Measurements from ENCODE around the gene GORASP2.

GORASP2 gene

GRCh38 chr2:170971071-170971470, 42.0 kb downstream of the GORASP2 start:
- DNase-seq (ENCODE audit: low read depth, low spot score), result no peak
- no peak overlapping the region for H3K4me3 ChIP-seq (ENCODE audit: low read depth, low read length)
- ChIA-PET POLR2A (no interaction called here), CTCF (interaction anchor here (0.7 to 2.5 kb wide), 5 partner anchors 112 to 644 kb away, joined by 3 to 40 read pairs (median 8); no protein-coding TSS in a partner anchor)
- no peak for TF ChIP-seq CTCF (IDR thresholded peaks at IDR 0.05; ENCODE audit: insufficient read depth, low read length, missing control alignments)

GRCh38 chr2:170972296-170973224, 43.5 kb downstream of the GORASP2 start:
- H3K4me3 ChIP-seq (ENCODE audit: low read depth, low read length), result no peak overlapping the region
- DNase-seq (ENCODE audit: low read depth, low spot score), result no peak
- no peak for TF ChIP-seq CTCF (IDR thresholded peaks at IDR 0.05; ENCODE audit: insufficient read depth, low read length, missing control alignments)
- POLR2A ChIA-PET, result interaction anchor here (0.8 kb wide), 1 partner anchor 444 kb away, joined by 3 read pairs; no protein-coding TSS in a partner anchor
- CTCF ChIA-PET, result interaction anchor here (0.6 to 3.9 kb wide), 35 partner anchors 9 to 1134 kb away, joined by 3 to 79 read pairs (median 4); partner anchors contain the start of genes DCAF17, GORASP2 and METTL8

GRCh38 chr2:170973225-170973491, 44.1 kb downstream of the GORASP2 start:
- ChIA-PET POLR2A (interaction anchor here (0.8 kb wide), 1 partner anchor 443 kb away, joined by 3 read pairs; no protein-coding TSS in a partner anchor), CTCF (interaction anchor here (0.6 to 3.9 kb wide), 33 partner anchors 8 to 1133 kb away, joined by 3 to 79 read pairs (median 4); partner anchors contain the start of genes DCAF17, GORASP2 and METTL8)
- no peak for TF ChIP-seq CTCF (IDR thresholded peaks at IDR 0.05; ENCODE audit: insufficient read depth, low read length, missing control alignments)
- peak overlapping the region; percentile 76 for H3K4me3 ChIP-seq (ENCODE audit: low read depth, low read length)
- DNase-seq (ENCODE audit: low read depth, low spot score), result no peak

GRCh38 chr2:170973492-170974303, 44.6 kb downstream of the GORASP2 start:
- CTCF ChIA-PET, result interaction anchor here (0.7 to 3.9 kb wide), 30 partner anchors 10 to 600 kb away, joined by 3 to 79 read pairs (median 4); partner anchors contain the start of gene TLK1
- DNase-seq (ENCODE audit: low read depth, low spot score), result no peak
- POLR2A ChIA-PET, result interaction anchor here (0.8 kb wide), 1 partner anchor 443 kb away, joined by 3 read pairs; no protein-coding TSS in a partner anchor
- peak; percentile 83 for TF ChIP-seq CTCF (IDR thresholded peaks at IDR 0.05; ENCODE audit: insufficient read depth, low read length, missing control alignments)
- H3K4me3 ChIP-seq (ENCODE audit: low read depth, low read length), result peak overlapping the region; percentile 76

GRCh38 chr2:170974304-170974993, 45.4 kb downstream of the GORASP2 start:
- H3K4me3 ChIP-seq (ENCODE audit: low read depth, low read length), result peak overlapping the region; percentile 76; the same call in 1 of the 2 replicates
- no peak for TF ChIP-seq CTCF (IDR thresholded peaks at IDR 0.05; ENCODE audit: insufficient read depth, low read length, missing control alignments)
- CTCF ChIA-PET, result interaction anchor here (0.6 to 3.9 kb wide), 15 partner anchors 14 to 473 kb away, joined by 3 to 79 read pairs (median 4); partner anchors contain the start of gene TLK1
- no peak for DNase-seq (ENCODE audit: low read depth, low spot score)
- POLR2A ChIA-PET, result interaction anchor here (1.1 kb wide), 1 partner anchor 184 kb away, joined by 3 read pairs; no protein-coding TSS in a partner anchor

All from AG04449 (cell line).